HG03571 (cell line): ENCODE measurements around the gene ANKRD33.

Source experiments
- ATAC-seq: cut with Tn5 transposase; IDR thresholded peaks from one replicate; pipeline ENCODE4 v1.9.1; 2021; ENCODE audit not compliant: unreplicated experiment

The ANKRD33 gene

GRCh38 chr12:51898506-51898905, 10.6 kb downstream of the ANKRD33 start:
- no peak for ATAC-seq

GRCh38 chr12:51898937-51899336, 11.0 kb downstream of the ANKRD33 start:
- ATAC-seq = no peak

- ATAC-seq = no peak
These were observed 12.5 kb downstream of the ANKRD33 start for GRCh38 chr12:51900323-51900889.

GRCh38 chr12:51901121-51901817, 13.4 kb downstream of the ANKRD33 start:
- no peak for ATAC-seq

GRCh38 chr12:51901881-51902280, 14.0 kb downstream of the ANKRD33 start:
- ATAC-seq = no peak

- no peak for ATAC-seq
These were observed 17.1 kb downstream of the ANKRD33 start for GRCh38 chr12:51904951-51905470.

GRCh38 chr12:51905471-51906429, 17.8 kb downstream of the ANKRD33 start:
- ATAC-seq = no peak

GRCh38 chr12:51906430-51907082, 18.7 kb downstream of the ANKRD33 start:
- no peak for ATAC-seq

GRCh38 chr12:51907083-51907855, 19.4 kb downstream of the ANKRD33 start, which contains the start of gene ACVRL1:
Gene ACVRL1 (plus strand): TSS chr12:51907504. CDS start chr12:51912475, 4,971 bp downstream.
- no peak for ATAC-seq

GRCh38 chr12:51907856-51908425, 20.0 kb downstream of the ANKRD33 start:
- no peak for ATAC-seq

GRCh38 chr12:51908876-51909592, 21.1 kb downstream of the ANKRD33 start:
- ATAC-seq = no peak

GRCh38 chr12:51910168-51910567, 22.3 kb downstream of the ANKRD33 start:
- no peak for ATAC-seq

- no peak for ATAC-seq
These were observed 22.8 kb downstream of the ANKRD33 start for GRCh38 chr12:51910691-51911090.

- ATAC-seq = no peak
These were observed 23.4 kb downstream of the ANKRD33 start for GRCh38 chr12:51911307-51911706.

- no peak for ATAC-seq
These were observed 24.1 kb downstream of the ANKRD33 start for GRCh38 chr12:51911788-51912711.

GRCh38 chr12:51913071-51914033, 25.4 kb downstream of the ANKRD33 start:
- ATAC-seq = no peak
